ENCODE results near the gene FBXL13.

- TF ChIP-seq CTCF (conservative IDR thresholded peaks at IDR 0.05 in 1 of 2, IDR thresholded peaks at IDR 0.05 in 1 of 2; ENCODE audit: extremely low read depth in 1 of 2, insufficient read depth in 1 of 2, low read depth in 1 of 2, low read length in 2 of 2) (no peak), EZH2 (IDR thresholded peaks at IDR 0.05; ENCODE audit: borderline replicate concordance, low read length) (no peak)
Observed at GRCh38 chr7:102918845-102919244, 155.8 kb downstream of the FBXL13 start.

All from mammary epithelial cell (primary cell).